ENCODE data around the gene SERTAD4. TPM values are rescaled to one million over a fixed set of nuclear protein-coding genes. Genes with fewer than 3 reads are reported as not detected.

Gene SERTAD4
- total RNA-seq, 1 experiment from 2014 or later, result 3.9 TPM

DNA sequence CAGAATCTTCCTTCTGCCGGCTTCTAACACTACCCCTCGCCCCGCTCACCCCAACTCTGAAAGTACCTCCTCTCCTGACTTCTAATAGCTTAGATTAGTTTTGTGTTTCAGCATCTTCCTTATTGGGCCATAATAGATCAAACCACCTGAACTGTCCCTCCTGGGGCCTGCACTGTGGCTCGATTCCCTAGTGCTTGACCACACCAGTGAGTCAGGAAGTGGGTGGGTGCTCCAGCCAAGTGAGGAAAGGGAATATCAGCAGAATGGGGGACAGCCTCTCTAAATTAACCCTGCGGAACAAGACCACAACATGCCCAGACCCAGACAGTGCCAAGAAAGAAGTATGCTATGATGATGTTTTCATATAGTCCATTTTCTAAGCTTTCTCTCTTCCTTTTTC lies 8.5 kb downstream of the SERTAD4 start:
- Histone ChIP-seq H2AK5ac (ENCODE audit: insufficient read length, low read length) (no peak overlapping the region), H3K56ac (ENCODE audit: insufficient read length, low read depth, low read length) (no peak overlapping the region), H3K79me1 (ENCODE audit: insufficient read depth, low read depth, low read length, poor library complexity, severe bottlenecking) (no peaks in the 10 kb centered on the region), H4K8ac (replicated peaks; ENCODE audit: insufficient read length, low read depth, low read length) (no peak overlapping the region), H2BK120ac (ENCODE audit: low read depth, low read length, poor library complexity, severe bottlenecking) (no peak overlapping the region), H4K91ac (ENCODE audit: insufficient read length, low read depth, low read length) (no peak overlapping the region), H2BK15ac (ENCODE audit: low read depth, low read length) (no peak overlapping the region), H3K27ac (ENCODE audit: insufficient read length, low read depth, low read length) (no peak overlapping the region), H2BK20ac (ENCODE audit: low read depth, low read length, poor library complexity, severe bottlenecking) (no peak overlapping the region), H2BK5ac (ENCODE audit: insufficient read length, low read length) (no peak overlapping the region), H3K18ac (ENCODE audit: insufficient read length, low read depth, low read length) (no peak overlapping the region), H3K4me1 (ENCODE audit: insufficient read depth, low read length) (peaks cover 4% of the 10 kb centered on the region; the same call in 1 of the 2 replicates), H4K20me1 (ENCODE audit: control insufficient read depth, insufficient read depth, insufficient read length) (no peaks in the 10 kb centered on the region), H3K14ac (ENCODE audit: insufficient read depth, low read length) (no peak overlapping the region), H3K4ac (ENCODE audit: low read depth, low read length) (no peak overlapping the region), H3K23ac (ENCODE audit: insufficient read length, low read depth, low read length) (no peak overlapping the region), H3K27me3 (ENCODE audit: insufficient read depth, low read length) (no peaks in the 10 kb centered on the region), H2AFZ (ENCODE audit: low read length) (no peak overlapping the region), H2BK12ac (ENCODE audit: insufficient read length, low read depth, low read length) (no peak overlapping the region), H4K5ac (ENCODE audit: insufficient read length, low read depth, low read length) (no peak overlapping the region), H3K23me2 (ENCODE audit: insufficient read length, low read depth, low read length, poor library complexity, severe bottlenecking) (no peaks in the 10 kb centered on the region), H3T11ph (ENCODE audit: low read length) (no peak overlapping the region), H3K9me3 (ENCODE audit: control insufficient read depth, low read depth, low read length) (no peaks in the 10 kb centered on the region), H3K79me2 (ENCODE audit: insufficient read depth, low read length) (no peaks in the 10 kb centered on the region), H3K4me2 (ENCODE audit: insufficient read depth, insufficient read length, low read length) (no peak overlapping the region), H3K9ac (ENCODE audit: extremely low read depth, insufficient read length, low read length) (no peak overlapping the region)
- no peak for DNase-seq
- Mint-ChIP-seq H3K9me3 (no peaks in the 10 kb centered on the region), H3K36me3 (ENCODE audit: insufficient read depth in 1 of 3, low read depth in 3 of 3) (no peaks in the 10 kb centered on the region), H3K4me3 (no peak overlapping the region), H3K27me3 (ENCODE audit: low read depth) (peaks cover 9% of the 10 kb centered on the region), H3K4me1 (peaks cover 10 to 22% of the 10 kb centered on the region in 2 experiments), H3K27ac (no peak overlapping the region)
- WGBS (ENCODE audit: extremely low coverage, insufficient read length, low lambda C conversion rate), result no CpG with 5 or more reads among the region's 5 CpGs
- TF ChIP-seq, protein P1, sequence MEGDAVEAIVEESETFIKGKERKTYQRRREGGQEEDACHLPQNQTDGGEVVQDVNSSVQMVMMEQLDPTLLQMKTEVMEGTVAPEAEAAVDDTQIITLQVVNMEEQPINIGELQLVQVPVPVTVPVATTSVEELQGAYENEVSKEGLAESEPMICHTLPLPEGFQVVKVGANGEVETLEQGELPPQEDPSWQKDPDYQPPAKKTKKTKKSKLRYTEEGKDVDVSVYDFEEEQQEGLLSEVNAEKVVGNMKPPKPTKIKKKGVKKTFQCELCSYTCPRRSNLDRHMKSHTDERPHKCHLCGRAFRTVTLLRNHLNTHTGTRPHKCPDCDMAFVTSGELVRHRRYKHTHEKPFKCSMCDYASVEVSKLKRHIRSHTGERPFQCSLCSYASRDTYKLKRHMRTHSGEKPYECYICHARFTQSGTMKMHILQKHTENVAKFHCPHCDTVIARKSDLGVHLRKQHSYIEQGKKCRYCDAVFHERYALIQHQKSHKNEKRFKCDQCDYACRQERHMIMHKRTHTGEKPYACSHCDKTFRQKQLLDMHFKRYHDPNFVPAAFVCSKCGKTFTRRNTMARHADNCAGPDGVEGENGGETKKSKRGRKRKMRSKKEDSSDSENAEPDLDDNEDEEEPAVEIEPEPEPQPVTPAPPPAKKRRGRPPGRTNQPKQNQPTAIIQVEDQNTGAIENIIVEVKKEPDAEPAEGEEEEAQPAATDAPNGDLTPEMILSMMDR (conservative IDR thresholded peaks at IDR 0.05), result no peak

All from H9 (cell line).